Measurements from ENCODE around the gene SLC35B2.

SLC35B2 gene

GRCh38 chr6:44285552-44286284 lies 28.4 kb upstream of the SLC35B2 start:
- no peak for DNase-seq

- no peak for DNase-seq
Measured at GRCh38 chr6:44284867-44285266, 27.5 kb upstream of the SLC35B2 start.

- DNase-seq: no peak
Measured at GRCh38 chr6:44284121-44284520, 26.8 kb upstream of the SLC35B2 start.

- no peak for DNase-seq
Measured at GRCh38 chr6:44278774-44279697, 21.7 kb upstream of the SLC35B2 start.

GRCh38 chr6:44278315-44278714 lies 21.0 kb upstream of the SLC35B2 start:
- DNase-seq: no peak

GRCh38 chr6:44277763-44278162 lies 20.4 kb upstream of the SLC35B2 start:
- no peak for DNase-seq

- no peak for DNase-seq
Measured at GRCh38 chr6:44276667-44277640, 19.6 kb upstream of the SLC35B2 start.

GRCh38 chr6:44275749-44276648 lies 18.7 kb upstream of the SLC35B2 start:
- no peak for DNase-seq

- no peak for DNase-seq
Measured at GRCh38 chr6:44275271-44275748, 18.0 kb upstream of the SLC35B2 start.

GRCh38 chr6:44273617-44274016 lies 16.3 kb upstream of the SLC35B2 start:
- no peak for DNase-seq

- DNase-seq: no peak
Measured at GRCh38 chr6:44272999-44273566, 15.8 kb upstream of the SLC35B2 start.

- DNase-seq: no peak
Measured at GRCh38 chr6:44272529-44272928, 15.2 kb upstream of the SLC35B2 start.

GRCh38 chr6:44271914-44272313 lies 14.6 kb upstream of the SLC35B2 start:
- no peak for DNase-seq

- no peak for DNase-seq
Measured at GRCh38 chr6:44271406-44271723, 14.0 kb upstream of the SLC35B2 start.

GRCh38 chr6:44270526-44271405 lies 13.4 kb upstream of the SLC35B2 start:
- DNase-seq: no peak

- DNase-seq: no peak
Measured at GRCh38 chr6:44269921-44270525, 12.7 kb upstream of the SLC35B2 start, which contains the start of gene TMEM151B. TSS of gene TMEM151B (plus strand) at chr6:44270450. CDS start at chr6:44270743, 293 bp downstream.

- DNase-seq: no peak
Measured at GRCh38 chr6:44269178-44269920, 12.0 kb upstream of the SLC35B2 start.

GRCh38 chr6:44268095-44268628 lies 10.8 kb upstream of the SLC35B2 start:
- DNase-seq: peak; percentile 56

- DNase-seq: no peak
Measured at GRCh38 chr6:44267252-44267651, 9.9 kb upstream of the SLC35B2 start.
